Fibroblast of pulmonary artery (primary cell): ENCODE data around the gene KCTD19.

Source experiments
- DNase-seq: peaks from one replicate; pipeline ENCODE4 v3.0.0-alpha.2; 2010; ENCODE audit warnings: low read depth
- H3K4me3 ChIP-seq: replicated peaks from 2 replicates; pipeline ENCODE4 v1.5.1; 2011; ENCODE audit warnings: low read depth, mild to moderate bottlenecking, control low read depth, low read length, moderate library complexity
- CTCF ChIP-seq: IDR thresholded peaks from 2 replicates; pipeline ENCODE4 v1.5.1; 2011; ENCODE audit warnings: mild to moderate bottlenecking, control low read depth, low read length, inconsistent platforms; ENCODE audit errors: missing control alignments

The KCTD19 gene

GRCh38 chr16:67257486-67258160, 68.9 kb downstream of the KCTD19 start:
- H3K4me3 ChIP-seq, result no peak overlapping the region
- no peak for TF ChIP-seq CTCF
- DNase-seq, result no peak

GRCh38 chr16:67256701-67257230, 69.8 kb downstream of the KCTD19 start:
- TF ChIP-seq CTCF, result no peak
- H3K4me3 ChIP-seq, result no peak overlapping the region

GRCh38 chr16:67255553-67256221, 70.9 kb downstream of the KCTD19 start:
- DNase-seq, result no peak
- TF ChIP-seq CTCF, result no peak
- H3K4me3 ChIP-seq, result no peak overlapping the region

More at GRCh38 chr16:67256701-67257230, 69.8 kb downstream of the KCTD19 start:
- no peak for DNase-seq

- no peak overlapping the region for H3K4me3 ChIP-seq
- no peak for DNase-seq
- TF ChIP-seq CTCF, result no peak
These were observed 71.6 kb downstream of the KCTD19 start for GRCh38 chr16:67254801-67255552.

- no peak for DNase-seq
- H3K4me3 ChIP-seq, result no peak overlapping the region
- TF ChIP-seq CTCF, result no peak
These were observed 73.7 kb downstream of the KCTD19 start for GRCh38 chr16:67252609-67253497.

GRCh38 chr16:67250045-67250327, 76.6 kb downstream of the KCTD19 start:
- TF ChIP-seq CTCF, result no peak
- DNase-seq, result no peak
- H3K4me3 ChIP-seq, result no peak overlapping the region
